HG03565 (cell line): ENCODE data around the gene EEF1AKMT1.
"Not testable (repeated sequence)": the region's sequence is repeated elsewhere in the genome, so short reads cannot be mapped to it uniquely, and the experiment has no call there.

Source experiments
- ATAC-seq: cut with Tn5 transposase; IDR thresholded peaks from one replicate; pipeline ENCODE4 v1.9.1; 2021; ENCODE audit warnings: mild to moderate bottlenecking, moderate library complexity; ENCODE audit not compliant: unreplicated experiment

The EEF1AKMT1 gene

GRCh38 chr13:20702530-20702914 lies 71.2 kb downstream of the EEF1AKMT1 start:
- no peak for ATAC-seq

GRCh38 chr13:20701461-20701860 lies 72.3 kb downstream of the EEF1AKMT1 start:
- ATAC-seq, result no peak

- no peak for ATAC-seq
Observed at GRCh38 chr13:20700288-20700687, 73.5 kb downstream of the EEF1AKMT1 start.

GRCh38 chr13:20699715-20700114 lies 74.0 kb downstream of the EEF1AKMT1 start:
- ATAC-seq, result no peak

- ATAC-seq, result no peak
Observed at GRCh38 chr13:20696073-20696472, 77.7 kb downstream of the EEF1AKMT1 start.

- ATAC-seq, result no peak
Observed at GRCh38 chr13:20691616-20692015, 82.1 kb downstream of the EEF1AKMT1 start.

- no peak for ATAC-seq
Observed at GRCh38 chr13:20689291-20689690, 84.5 kb downstream of the EEF1AKMT1 start.

- ATAC-seq, result no peak
Observed at GRCh38 chr13:20686863-20687579, 86.7 kb downstream of the EEF1AKMT1 start.

GRCh38 chr13:20686167-20686566 lies 87.6 kb downstream of the EEF1AKMT1 start:
- no peak for ATAC-seq

- ATAC-seq, result no peak
Observed at GRCh38 chr13:20685092-20685491, 88.7 kb downstream of the EEF1AKMT1 start.

- ATAC-seq, result no peak
Observed at GRCh38 chr13:20684546-20684945, 89.2 kb downstream of the EEF1AKMT1 start.

- ATAC-seq, result no peak
Observed at GRCh38 chr13:20684041-20684440, 89.7 kb downstream of the EEF1AKMT1 start.

GRCh38 chr13:20682061-20682460 lies 91.7 kb downstream of the EEF1AKMT1 start:
- ATAC-seq, result no peak

GRCh38 chr13:20681481-20681880 lies 92.3 kb downstream of the EEF1AKMT1 start:
- ATAC-seq, result not testable (repeated sequence)

- no peak for ATAC-seq
Observed at GRCh38 chr13:20680416-20681080, 93.2 kb downstream of the EEF1AKMT1 start.

GRCh38 chr13:20679879-20680278 lies 93.9 kb downstream of the EEF1AKMT1 start:
- ATAC-seq, result no peak
